ENCODE results near the gene KRT73. TPM values are rescaled to one million over a fixed set of nuclear protein-coding genes. Genes with fewer than 3 reads are reported as not detected.

The KRT73 gene
- total and polyA plus RNA-seq, 2 donors (not counting 1 experiment from before 2014, with no cell fraction given) = not detected

DNA sequence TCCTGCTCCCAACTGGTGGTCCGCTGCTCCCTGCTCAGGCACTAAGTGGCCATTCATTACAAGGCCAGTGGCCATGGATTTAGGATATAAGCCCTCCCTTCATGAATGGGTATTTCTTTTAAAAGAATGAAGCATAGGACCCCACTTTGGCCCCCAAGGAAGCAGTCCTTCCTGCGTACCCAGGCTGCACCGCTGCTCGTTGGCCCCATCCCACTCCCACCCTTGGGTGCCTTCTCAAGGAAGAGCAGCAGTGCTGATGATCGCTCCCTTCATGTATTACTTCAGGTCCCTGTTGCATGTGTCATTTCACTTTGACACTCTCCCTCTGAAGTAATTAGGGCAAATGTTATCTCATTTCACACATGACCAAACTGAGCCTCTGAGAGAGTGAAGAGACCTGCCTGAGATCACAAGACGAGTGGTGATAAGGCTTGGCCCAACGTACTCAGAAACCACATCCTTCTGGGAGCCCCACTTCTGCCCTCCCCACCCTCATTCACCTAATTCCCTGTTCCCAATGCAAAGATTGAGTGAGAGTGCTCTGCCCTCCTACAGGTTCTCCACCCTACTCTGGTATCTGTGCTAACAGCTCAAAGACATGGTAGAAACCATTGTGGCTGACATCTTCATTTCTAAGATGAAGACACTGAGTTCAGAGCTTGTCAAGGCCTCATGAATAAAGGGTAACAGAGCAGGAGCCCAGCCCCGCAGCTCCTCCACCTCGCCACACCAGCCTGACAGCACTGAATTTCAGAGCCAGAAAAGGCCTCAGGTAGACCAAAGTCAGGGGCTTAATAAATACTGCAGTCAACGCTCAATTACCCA is 43.9 kb upstream of the KRT73 start:
- TF ChIP-seq EZH2 (IDR thresholded peaks at IDR 0.05; ENCODE audit: low read length, missing control alignments) = no peak
- TF ChIP-seq, protein P1, sequence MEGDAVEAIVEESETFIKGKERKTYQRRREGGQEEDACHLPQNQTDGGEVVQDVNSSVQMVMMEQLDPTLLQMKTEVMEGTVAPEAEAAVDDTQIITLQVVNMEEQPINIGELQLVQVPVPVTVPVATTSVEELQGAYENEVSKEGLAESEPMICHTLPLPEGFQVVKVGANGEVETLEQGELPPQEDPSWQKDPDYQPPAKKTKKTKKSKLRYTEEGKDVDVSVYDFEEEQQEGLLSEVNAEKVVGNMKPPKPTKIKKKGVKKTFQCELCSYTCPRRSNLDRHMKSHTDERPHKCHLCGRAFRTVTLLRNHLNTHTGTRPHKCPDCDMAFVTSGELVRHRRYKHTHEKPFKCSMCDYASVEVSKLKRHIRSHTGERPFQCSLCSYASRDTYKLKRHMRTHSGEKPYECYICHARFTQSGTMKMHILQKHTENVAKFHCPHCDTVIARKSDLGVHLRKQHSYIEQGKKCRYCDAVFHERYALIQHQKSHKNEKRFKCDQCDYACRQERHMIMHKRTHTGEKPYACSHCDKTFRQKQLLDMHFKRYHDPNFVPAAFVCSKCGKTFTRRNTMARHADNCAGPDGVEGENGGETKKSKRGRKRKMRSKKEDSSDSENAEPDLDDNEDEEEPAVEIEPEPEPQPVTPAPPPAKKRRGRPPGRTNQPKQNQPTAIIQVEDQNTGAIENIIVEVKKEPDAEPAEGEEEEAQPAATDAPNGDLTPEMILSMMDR (conservative IDR thresholded peaks at IDR 0.05 in 1 of 2, IDR thresholded peaks at IDR 0.05 in 1 of 2; ENCODE audit: low read depth in 1 of 2, low read length in 2 of 2) = no peak
- no peaks in the 10 kb centered on the region for H3K9me3 ChIP-seq (ENCODE audit: control insufficient read depth, insufficient read depth, low read depth, low read length)
- H2AFZ ChIP-seq (ENCODE audit: low read length) = no peak overlapping the region
- H3K27ac ChIP-seq (ENCODE audit: insufficient read depth, low read length) = no peak overlapping the region
- H3K4me3 ChIP-seq (replicated peaks in 1 of 4; ENCODE audit: control extremely low read depth in 1 of 4, insufficient read depth in 1 of 4, low read depth in 3 of 4, low read length in 4 of 4) = no peak overlapping the region
- no peak overlapping the region for H3K4me2 ChIP-seq (ENCODE audit: extremely low read depth, insufficient read depth, low read length)
- H3K9ac ChIP-seq (ENCODE audit: insufficient read depth, low read length) = no peak overlapping the region
- H3K27me3 ChIP-seq (ENCODE audit: control insufficient read depth, insufficient read depth, low read length) = no peaks in the 10 kb centered on the region
- H4K20me1 ChIP-seq (ENCODE audit: control insufficient read depth, extremely low read depth, insufficient read depth, low read length) = no peaks in the 10 kb centered on the region
- no peaks in the 10 kb centered on the region for H3K4me1 ChIP-seq (ENCODE audit: control insufficient read depth, extremely low read depth, insufficient read depth, low read length)
- H3K36me3 ChIP-seq (ENCODE audit: control insufficient read depth, insufficient read depth, low read length) = no peaks in the 10 kb centered on the region
- no peaks in the 10 kb centered on the region for H3K79me2 ChIP-seq (ENCODE audit: control insufficient read depth, insufficient read depth, low read length)
- DNase-seq (ENCODE audit: low read depth in 2 of 2) = no peak

DNA sequence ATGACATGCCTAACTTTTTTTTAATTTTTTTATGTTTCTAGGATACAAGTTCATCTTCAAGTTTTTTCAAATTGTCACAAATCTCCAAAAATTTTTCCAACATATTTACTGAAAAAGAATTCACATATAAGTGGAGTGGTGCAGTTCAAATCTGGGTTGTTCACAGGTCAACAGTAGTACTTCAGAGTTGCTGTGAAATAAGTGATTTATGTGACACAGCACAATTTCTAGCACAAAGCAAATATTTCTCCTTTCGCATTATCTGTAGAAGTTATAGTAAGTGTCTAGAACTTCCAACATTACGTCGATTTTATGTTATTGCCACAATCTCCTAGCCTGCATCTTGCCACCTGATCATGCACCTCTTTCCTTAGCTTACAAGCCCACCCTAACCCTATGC is 43.3 kb upstream of the KRT73 start:
- TF ChIP-seq EZH2 (IDR thresholded peaks at IDR 0.05; ENCODE audit: low read length, missing control alignments) = no peak
- TF ChIP-seq, protein P1 (conservative IDR thresholded peaks at IDR 0.05 in 1 of 2, IDR thresholded peaks at IDR 0.05 in 1 of 2; ENCODE audit: low read depth in 1 of 2, low read length in 2 of 2) = no peak
- no peaks in the 10 kb centered on the region for H3K36me3 ChIP-seq (ENCODE audit: control insufficient read depth, insufficient read depth, low read length)
- H4K20me1 ChIP-seq (ENCODE audit: control insufficient read depth, extremely low read depth, insufficient read depth, low read length) = no peaks in the 10 kb centered on the region
- H3K4me3 ChIP-seq (replicated peaks in 1 of 4; ENCODE audit: control extremely low read depth in 1 of 4, insufficient read depth in 1 of 4, low read depth in 3 of 4, low read length in 4 of 4) = no peak overlapping the region
- H2AFZ ChIP-seq (ENCODE audit: low read length) = no peak overlapping the region
- H3K4me1 ChIP-seq (ENCODE audit: control insufficient read depth, extremely low read depth, insufficient read depth, low read length) = no peaks in the 10 kb centered on the region
- no peak overlapping the region for H3K27ac ChIP-seq (ENCODE audit: insufficient read depth, low read length)
- peaks cover 3% of the 10 kb centered on the region for H3K27me3 ChIP-seq (ENCODE audit: control insufficient read depth, insufficient read depth, low read length)
- DNase-seq (ENCODE audit: low read depth in 2 of 2) = no peak
- H3K79me2 ChIP-seq (ENCODE audit: control insufficient read depth, insufficient read depth, low read length) = no peaks in the 10 kb centered on the region
- no peak overlapping the region for H3K4me2 ChIP-seq (ENCODE audit: extremely low read depth, insufficient read depth, low read length)
- no peak overlapping the region for H3K9ac ChIP-seq (ENCODE audit: insufficient read depth, low read length)
- no peaks in the 10 kb centered on the region for H3K9me3 ChIP-seq (ENCODE audit: control insufficient read depth, insufficient read depth, low read depth, low read length)

DNA sequence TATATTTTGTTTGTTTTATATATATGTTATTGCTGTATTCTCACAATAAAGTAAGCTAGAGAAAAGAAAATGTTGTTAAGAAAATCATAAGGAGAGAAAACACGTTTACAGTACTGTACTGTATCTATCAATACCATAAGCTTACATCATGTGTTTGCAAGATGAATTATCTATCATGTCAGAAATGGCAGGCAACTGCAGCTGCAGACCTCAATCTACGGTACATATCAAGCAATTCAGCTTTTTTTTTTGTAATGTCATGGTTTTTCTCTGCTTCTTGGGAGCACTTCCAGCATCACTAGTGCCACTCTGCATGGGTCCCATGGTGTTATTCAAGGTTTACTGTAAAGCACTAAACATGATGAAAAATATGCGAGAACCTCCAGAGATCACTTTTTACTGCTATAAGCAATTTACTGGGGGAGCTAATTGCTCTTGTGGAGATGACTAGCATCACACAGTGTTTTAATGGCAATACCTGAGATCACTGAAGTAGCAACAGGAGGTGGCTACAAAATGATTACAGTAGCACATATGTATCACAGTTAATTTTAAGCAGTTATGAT is 42.7 kb upstream of the KRT73 start:
- DNase-seq (ENCODE audit: low read depth in 2 of 2) = no peak
- Histone ChIP-seq H3K27me3 (ENCODE audit: control insufficient read depth, insufficient read depth, low read length) (peaks cover 4% of the 10 kb centered on the region), H3K27ac (ENCODE audit: insufficient read depth, low read length) (no peak overlapping the region), H3K4me3 (replicated peaks in 1 of 4; ENCODE audit: control extremely low read depth in 1 of 4, insufficient read depth in 1 of 4, low read depth in 3 of 4, low read length in 4 of 4) (no peak overlapping the region), H3K4me2 (ENCODE audit: extremely low read depth, insufficient read depth, low read length) (no peak overlapping the region), H3K79me2 (ENCODE audit: control insufficient read depth, insufficient read depth, low read length) (no peaks in the 10 kb centered on the region), H4K20me1 (ENCODE audit: control insufficient read depth, extremely low read depth, insufficient read depth, low read length) (no peaks in the 10 kb centered on the region), H3K9ac (ENCODE audit: insufficient read depth, low read length) (no peak overlapping the region), H3K36me3 (ENCODE audit: control insufficient read depth, insufficient read depth, low read length) (no peaks in the 10 kb centered on the region), H3K9me3 (ENCODE audit: control insufficient read depth, insufficient read depth, low read depth, low read length) (no peaks in the 10 kb centered on the region), H3K4me1 (ENCODE audit: control insufficient read depth, extremely low read depth, insufficient read depth, low read length) (no peaks in the 10 kb centered on the region), H2AFZ (ENCODE audit: low read length) (no peak overlapping the region)
- TF ChIP-seq, protein P1 (conservative IDR thresholded peaks at IDR 0.05 in 1 of 2, IDR thresholded peaks at IDR 0.05 in 1 of 2; ENCODE audit: low read depth in 1 of 2, low read length in 2 of 2) = no peak
- TF ChIP-seq EZH2 (IDR thresholded peaks at IDR 0.05; ENCODE audit: low read length, missing control alignments) = no peak

Measured in fibroblast of lung (primary cell).